Endothelial cell of umbilical vein (primary cell): ENCODE results near the gene CAMTA1. TPM values are rescaled to one million over a fixed set of nuclear protein-coding genes. Genes with fewer than 3 reads are reported as not detected.

Experiments
- BruUV-seq: library from RNA; stranded (reverse); fragments of 400-500 nt; replicated peaks from 2 replicates; lab custom pipeline; 2021; lab: Mats Ljungman, UMichigan
- CTCF ChIA-PET: fragments of 300-600, 350-600 bp; sonication (Branson Sonifier 250); formaldehyde crosslinking; loops from one replicate; lab custom pipeline; 2021; ENCODE audit warnings: antibody characterized with exemption, inconsistent platforms; lab: Charles Lee
- POLR2A ChIA-PET: fragments of 300-600, 350-600 bp; sonication (Branson Sonifier 250); formaldehyde crosslinking; loops from one replicate; lab custom pipeline; 2021; ENCODE audit warnings: antibody characterized with exemption, inconsistent platforms; lab: Charles Lee
- DNase-seq: peaks from one replicate; pipeline ENCODE4 v3.0.0-alpha.2; 2011; ENCODE audit warnings: low read depth, low spot score
- FAIRE-seq: peaks from 2 replicates; lab custom pipeline; 2011; peaks lifted over from hg19 to GRCh38; lab: Jason Lieb, UNC
- H2AFZ ChIP-seq: 2 replicates; pipeline ENCODE4 v1.6.0; 2012; ENCODE audit warnings: low read depth, low read length, control low read depth, inconsistent platforms
- H3K27ac ChIP-seq: 2 replicates; pipeline ENCODE4 v1.5.1; 2011; ENCODE audit warnings: low read depth, mild to moderate bottlenecking, control low read depth, low read length, moderate library complexity; ENCODE audit not compliant: insufficient read depth
- H3K27me3 ChIP-seq, 2 experiments: 2 replicates each; pipeline versions ENCODE4 v1.6.0 to v1.6.1; 2011; ENCODE audit warnings: low read length in 2 of 2, mixed read lengths in 1 of 2; ENCODE audit not compliant: control insufficient read depth in 2 of 2, insufficient read depth in 2 of 2
- H3K36me3 ChIP-seq, 2 experiments: 2 replicates in 1 of 2; 3 replicates in 1 of 2; pipeline ENCODE4 v1.5.1; 2011; ENCODE audit warnings: low read length in 2 of 2, mild to moderate bottlenecking in 1 of 2, moderate library complexity in 1 of 2; ENCODE audit not compliant: control insufficient read depth in 2 of 2, insufficient read depth in 2 of 2; ENCODE audit errors: extremely low read depth in 1 of 2
- H3K4me1 ChIP-seq: 3 replicates; pipeline ENCODE4 v1.5.1; 2011; ENCODE audit warnings: mild to moderate bottlenecking, low read length; ENCODE audit not compliant: control insufficient read depth, insufficient read depth; ENCODE audit errors: extremely low read depth
- H3K4me2 ChIP-seq: 2 replicates; pipeline ENCODE4 v1.6.1; 2011; ENCODE audit warnings: low read length, control low read depth, mixed read lengths; ENCODE audit not compliant: insufficient read depth
- H3K4me3 ChIP-seq, 3 experiments: fragments of 200-600 bp in 1 of 3; sonication (generic), shearing (Covaris generic) in 1 of 3; replicated peaks in 1 of 3; 2 replicates each; pipeline ENCODE4 v1.5.1; 2011 to 2016; ENCODE audit warnings: control low read depth in 3 of 3, low read length in 3 of 3, mild to moderate bottlenecking in 2 of 3, inconsistent platforms in 1 of 3, low read depth in 1 of 3, moderate library complexity in 1 of 3; ENCODE audit not compliant: insufficient read depth in 1 of 3
- H3K79me2 ChIP-seq: 2 replicates; pipeline ENCODE4 v1.6.0; 2012; ENCODE audit warnings: low read length, inconsistent platforms; ENCODE audit not compliant: control insufficient read depth, insufficient read depth
- H3K9ac ChIP-seq: replicated peaks from 2 replicates; pipeline ENCODE3; 2011; ENCODE audit warnings: low read length, control low read depth; ENCODE audit not compliant: insufficient read depth; ENCODE audit errors: extremely low read depth
- H3K9me1 ChIP-seq: replicated peaks from 3 replicates; pipeline ENCODE4 v1.6.0; 2011; ENCODE audit warnings: mild to moderate bottlenecking, low read length; ENCODE audit not compliant: control insufficient read depth, insufficient read depth; ENCODE audit errors: extremely low read depth
- H3K9me3 ChIP-seq: replicated peaks from 2 replicates; pipeline ENCODE4 v1.5.1; 2012; ENCODE audit warnings: low read length, inconsistent platforms; ENCODE audit not compliant: control insufficient read depth, insufficient read depth
- H4K20me1 ChIP-seq: replicated peaks from 2 replicates; pipeline ENCODE3; 2011; ENCODE audit warnings: mild to moderate bottlenecking, low read length; ENCODE audit not compliant: control insufficient read depth, insufficient read depth; ENCODE audit errors: extremely low read depth
- EZH2 ChIP-seq: IDR thresholded peaks from 2 replicates; pipeline ENCODE4 v1.6.1; 2012; ENCODE audit warnings: borderline replicate concordance, low read depth, mild to moderate bottlenecking, moderate library complexity, low read length, inconsistent platforms; ENCODE audit not compliant: severe bottlenecking
- FOS ChIP-seq: IDR thresholded peaks from 2 replicates; pipeline ENCODE4 v1.6.1; 2011; ENCODE audit warnings: mild to moderate bottlenecking, low read length, moderate library complexity, borderline replicate concordance; ENCODE audit not compliant: insufficient read depth
- GATA2 ChIP-seq: IDR thresholded peaks from 2 replicates; pipeline ENCODE4 v1.7.0; 2011; ENCODE audit warnings: low read depth, mild to moderate bottlenecking, moderate library complexity, mixed read lengths, low read length; ENCODE audit not compliant: insufficient read length, insufficient read depth
- JUN ChIP-seq: IDR thresholded peaks from 2 replicates; pipeline ENCODE4 v1.6.1; 2011; ENCODE audit warnings: borderline replicate concordance, low read depth; ENCODE audit not compliant: insufficient read length, insufficient read depth
- MAX ChIP-seq: IDR thresholded peaks from 2 replicates; pipeline ENCODE4 v1.6.1; 2011; ENCODE audit not compliant: insufficient read depth, insufficient read length
- MYC ChIP-seq: IDR thresholded peaks from one replicate; pipeline ENCODE4 v1.6.1; 2011; ENCODE audit warnings: mild to moderate bottlenecking, low read depth, low read length
- POLR2A ChIP-seq: IDR thresholded peaks from 2 replicates; pipeline ENCODE4 v1.6.1; 2012; ENCODE audit warnings: low read depth, mild to moderate bottlenecking, control low read depth, low read length
- POLR2AphosphoS5 ChIP-seq: IDR thresholded peaks from 2 replicates; pipeline ENCODE4 v1.6.1; 2012; ENCODE audit warnings: low read depth, mild to moderate bottlenecking, control low read depth, low read length, moderate library complexity; ENCODE audit not compliant: insufficient read depth
- dilution Hi-C: fragments of 300-500 bp; cut with MboI; formaldehyde crosslinking; loops from one replicate; pipeline ENCODE4 v1.15.0; 2019; ENCODE audit warnings: low sequenced_read_pairs; ENCODE audit not compliant: extremely low pct_ligation_motif_present
- intact Hi-C: fragments of 100-400 bp; cut with micrococcal nuclease; formaldehyde crosslinking; loops from one replicate; pipeline ENCODE4 v1.10.0; 2022
- polyA plus RNA-seq, 4 experiments: library from polyadenylated mRNA; depleted of rRNA in 3 of 4; stranded (reverse) in 3 of 4; unstranded in 1 of 4; fragments of >200 nt; gene quantifications; 2 replicates each; pipeline versions ENCODE4 v1.2.1 to v1.2.3, GENCODE V29; 2011 to 2012; ENCODE audit warnings: missing spikeins in 1 of 4
- total RNA-seq: library from RNA; stranded (reverse); gene quantifications from 2 replicates; pipeline ENCODE4 v1.2.3, GENCODE V29; 2021
- TF ChIP-seq, protein P1 (sequence below), 2 donors: IDR thresholded peaks; 1 replicate in 1 of 2; 2 replicates in 1 of 2; pipeline ENCODE4 v1.5.1; 2011; ENCODE audit warnings: low read length in 2 of 2, mild to moderate bottlenecking in 2 of 2, moderate library complexity in 2 of 2, control low read depth in 1 of 2, inconsistent platforms in 1 of 2, low read depth in 1 of 2; ENCODE audit not compliant: insufficient read depth in 1 of 2; ENCODE audit errors: extremely low read depth in 1 of 2

CAMTA1 gene
- total and polyA plus RNA-seq, 2 donors (not counting 3 experiments of a cell fraction or from before 2014, with no cell fraction given) = 50.8 to 92.7 TPM

- intact Hi-C loops = no loop called here
- Histone ChIP-seq H3K27me3 (no peaks in the 10 kb centered on the region), H3K4me1 (no peaks in the 10 kb centered on the region), H3K9ac (no peak overlapping the region), H3K4me3 (no peak overlapping the region), H3K27ac (no peak overlapping the region), H3K9me3 (no peaks in the 10 kb centered on the region), H3K79me2 (no peaks in the 10 kb centered on the region), H3K9me1 (no peaks in the 10 kb centered on the region), H2AFZ (no peak overlapping the region), H3K36me3 (no peaks in the 10 kb centered on the region), H3K4me2 (no peak overlapping the region), H4K20me1 (no peaks in the 10 kb centered on the region)
- CTCF ChIA-PET = interaction anchor here (1.1 kb wide), 1 partner anchor 63 kb away, joined by 3 read pairs; no protein-coding TSS in a partner anchor
- TF ChIP-seq MYC (no peak), MAX (no peak), POLR2AphosphoS5 (no peak), GATA2 (no peak), FOS (no peak), EZH2 (no peak), JUN (no peak), POLR2A (no peak)
- TF ChIP-seq, protein P1, sequence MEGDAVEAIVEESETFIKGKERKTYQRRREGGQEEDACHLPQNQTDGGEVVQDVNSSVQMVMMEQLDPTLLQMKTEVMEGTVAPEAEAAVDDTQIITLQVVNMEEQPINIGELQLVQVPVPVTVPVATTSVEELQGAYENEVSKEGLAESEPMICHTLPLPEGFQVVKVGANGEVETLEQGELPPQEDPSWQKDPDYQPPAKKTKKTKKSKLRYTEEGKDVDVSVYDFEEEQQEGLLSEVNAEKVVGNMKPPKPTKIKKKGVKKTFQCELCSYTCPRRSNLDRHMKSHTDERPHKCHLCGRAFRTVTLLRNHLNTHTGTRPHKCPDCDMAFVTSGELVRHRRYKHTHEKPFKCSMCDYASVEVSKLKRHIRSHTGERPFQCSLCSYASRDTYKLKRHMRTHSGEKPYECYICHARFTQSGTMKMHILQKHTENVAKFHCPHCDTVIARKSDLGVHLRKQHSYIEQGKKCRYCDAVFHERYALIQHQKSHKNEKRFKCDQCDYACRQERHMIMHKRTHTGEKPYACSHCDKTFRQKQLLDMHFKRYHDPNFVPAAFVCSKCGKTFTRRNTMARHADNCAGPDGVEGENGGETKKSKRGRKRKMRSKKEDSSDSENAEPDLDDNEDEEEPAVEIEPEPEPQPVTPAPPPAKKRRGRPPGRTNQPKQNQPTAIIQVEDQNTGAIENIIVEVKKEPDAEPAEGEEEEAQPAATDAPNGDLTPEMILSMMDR (IDR thresholded peaks at IDR 0.05; ENCODE audit: extremely low read depth in 1 of 2, insufficient read depth in 1 of 2, low read depth in 1 of 2, low read length in 2 of 2) = no peak
- dilution Hi-C loops = no loop called here
- no peak for FAIRE-seq
- BruUV-seq = no TSS peak
- no peak for DNase-seq
- POLR2A ChIA-PET = no interaction called here
These were observed 845.1 kb downstream of the CAMTA1 start for GRCh38 chr1:7630378-7630777.
